ENCODE results near the gene ENDOV.

ENDOV gene

DNA sequence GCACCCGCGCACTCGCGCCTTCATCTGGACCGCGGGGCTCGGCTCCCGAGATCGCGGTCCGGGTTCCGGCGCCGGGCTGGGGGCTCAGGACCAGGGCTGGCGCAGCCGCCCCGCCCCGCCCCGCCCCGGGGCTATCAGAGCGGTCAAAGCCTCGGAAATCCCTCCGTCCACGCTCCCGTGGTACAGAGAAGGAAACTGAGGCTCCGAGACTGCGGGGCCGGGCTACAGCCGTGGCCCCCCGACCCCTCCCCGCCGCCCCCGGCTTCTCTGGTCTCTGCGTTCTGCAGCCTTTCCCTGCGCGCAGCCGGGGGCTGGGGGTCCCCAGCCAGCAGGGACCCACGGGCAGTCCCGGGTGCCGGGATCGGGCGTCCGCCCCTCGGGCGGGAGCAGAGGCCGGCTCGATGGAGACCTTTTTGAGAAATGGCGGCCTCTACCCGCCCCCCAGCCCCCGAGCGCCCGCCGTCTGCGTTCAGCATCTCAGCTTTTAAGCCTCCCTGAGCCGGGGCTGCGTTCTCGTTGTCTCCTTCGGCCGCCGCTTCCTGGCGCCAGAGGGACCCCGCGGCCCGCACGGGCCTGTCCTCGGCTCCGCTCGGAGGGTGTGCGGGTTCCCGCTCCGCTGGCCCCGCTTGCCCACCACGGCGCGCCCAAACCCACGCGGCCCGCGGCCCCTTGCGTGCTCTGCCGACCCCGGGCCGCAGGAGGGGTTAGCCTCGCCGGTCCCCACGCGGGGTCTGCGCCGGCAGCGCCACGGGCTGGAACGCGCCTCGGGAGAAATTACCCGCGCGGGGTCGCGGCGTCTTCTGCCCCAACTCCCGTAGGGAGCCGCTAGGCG lies 62.9 kb downstream of the ENDOV start:
- TF ChIP-seq CTCF (IDR thresholded peaks at IDR 0.05; ENCODE audit: low read length, missing control alignments): peak; percentile 40
- peak; percentile 46 for DNase-seq (ENCODE audit: low read depth)
- H3K4me3 ChIP-seq (replicated peaks; ENCODE audit: low read depth, low read length): no peak overlapping the region

GRCh38 chr17:80478487-80479245 lies 63.7 kb downstream of the ENDOV start:
- TF ChIP-seq CTCF (IDR thresholded peaks at IDR 0.05; ENCODE audit: low read length, missing control alignments): no peak
- DNase-seq (ENCODE audit: low read depth): no peak

DNA sequence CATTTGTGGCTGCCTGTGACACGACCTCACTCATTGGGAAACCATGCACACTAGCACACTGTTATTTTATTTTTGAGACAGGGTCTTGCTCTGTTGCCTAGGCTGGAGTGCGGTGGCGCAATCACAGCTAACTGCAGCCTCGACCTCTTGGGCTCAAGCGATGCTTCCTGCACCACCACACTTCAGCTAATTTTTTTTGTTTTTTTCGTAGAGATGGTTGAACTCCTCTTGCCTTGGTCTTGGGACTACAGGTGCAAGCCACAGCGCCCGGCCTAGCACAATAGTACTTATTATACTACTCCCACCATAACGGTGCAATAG lies 64.2 kb downstream of the ENDOV start:
- H3K4me3 ChIP-seq (replicated peaks; ENCODE audit: low read depth, low read length): no peak overlapping the region
- no peak for DNase-seq (ENCODE audit: low read depth)
- no peak for TF ChIP-seq CTCF (IDR thresholded peaks at IDR 0.05; ENCODE audit: low read length, missing control alignments)

More at GRCh38 chr17:80478487-80479245, 63.7 kb downstream of the ENDOV start:
- no peak overlapping the region for H3K4me3 ChIP-seq (replicated peaks; ENCODE audit: low read depth, low read length)

GRCh38 chr17:80480248-80480647 lies 65.3 kb downstream of the ENDOV start:
- no peak overlapping the region for H3K4me3 ChIP-seq (replicated peaks; ENCODE audit: low read depth, low read length)
- TF ChIP-seq CTCF (IDR thresholded peaks at IDR 0.05; ENCODE audit: low read length, missing control alignments): no peak
- no peak for DNase-seq (ENCODE audit: low read depth)

DNA sequence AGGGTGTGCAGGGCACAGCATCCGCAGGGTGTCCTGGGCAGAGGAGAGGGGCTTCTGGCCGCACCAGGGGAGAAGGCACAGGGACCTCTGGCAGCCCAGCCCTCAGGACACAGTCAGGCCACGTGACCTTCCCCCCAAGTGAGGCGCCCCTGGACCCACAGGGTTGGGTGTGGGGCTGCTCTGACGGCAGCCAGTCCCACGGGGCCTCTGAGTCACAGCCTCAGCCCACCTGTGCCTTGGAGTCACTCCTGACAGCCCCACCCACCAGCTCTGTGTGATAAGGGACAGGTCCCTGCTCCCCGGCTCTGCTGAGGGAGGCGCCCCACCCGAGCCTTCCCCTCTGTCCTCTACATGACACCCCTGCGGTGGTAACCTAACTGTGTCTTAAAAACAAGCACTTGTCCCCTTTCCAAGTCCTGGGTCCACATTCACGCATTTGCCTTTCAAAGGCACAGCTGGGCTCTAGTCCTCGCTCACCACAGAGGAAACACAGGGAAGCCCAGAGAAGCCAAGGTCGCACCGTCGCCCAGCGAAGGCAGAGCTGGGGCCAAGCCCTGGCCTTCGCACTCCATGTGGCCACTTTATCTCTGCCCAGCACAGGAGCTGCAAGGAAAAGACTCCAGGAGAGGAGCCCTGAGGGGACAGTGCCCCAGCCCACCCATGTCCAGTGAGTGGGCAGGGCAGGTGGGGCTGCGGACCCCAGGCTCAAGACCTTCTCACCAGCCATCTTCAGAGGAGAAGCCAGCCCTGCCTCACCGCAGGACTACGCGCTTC lies 66.5 kb downstream of the ENDOV start:
- DNase-seq (ENCODE audit: low read depth): no peak
- H3K4me3 ChIP-seq (replicated peaks; ENCODE audit: low read depth, low read length): no peak overlapping the region
- TF ChIP-seq CTCF (IDR thresholded peaks at IDR 0.05; ENCODE audit: low read length, missing control alignments): no peak

- TF ChIP-seq CTCF (IDR thresholded peaks at IDR 0.05; ENCODE audit: low read length, missing control alignments): no peak
- no peak for DNase-seq (ENCODE audit: low read depth)
- H3K4me3 ChIP-seq (replicated peaks; ENCODE audit: low read depth, low read length): no peak overlapping the region
Observed at GRCh38 chr17:80482058-80482318, 67.0 kb downstream of the ENDOV start.

Data from fibroblast of pulmonary artery (primary cell).